NCI-H748 (cell line): ENCODE measurements around the gene TAS1R1.

Experiments used
- DNase-seq: peaks from one replicate; lab custom pipeline; 2025; ENCODE audit not compliant: unreplicated experiment; lab: John Stamatoyannopoulos, UW

The TAS1R1 gene

GRCh38 chr1:6570987-6571386 is 15.9 kb downstream of the TAS1R1 start:
- no peak for DNase-seq

GRCh38 chr1:6572653-6573383 is 17.7 kb downstream of the TAS1R1 start:
- no peak for DNase-seq

GRCh38 chr1:6574025-6574620 is 19.0 kb downstream of the TAS1R1 start:
- DNase-seq = no peak

GRCh38 chr1:6574818-6575217 is 19.7 kb downstream of the TAS1R1 start:
- DNase-seq = no peak

GRCh38 chr1:6577831-6578525 is 22.9 kb downstream of the TAS1R1 start:
- DNase-seq = no peak

- DNase-seq = no peak
Measured at GRCh38 chr1:6578624-6579373, 23.7 kb downstream of the TAS1R1 start.

- peak; percentile 96 for DNase-seq
Measured at GRCh38 chr1:6579374-6580118, 24.4 kb downstream of the TAS1R1 start, which contains the start of gene ZBTB48. TSS of gene ZBTB48 (plus strand) at chr1:6579994. CDS start at chr1:6580610, 616 bp downstream.

GRCh38 chr1:6580119-6580592 is 25.0 kb downstream of the TAS1R1 start:
- no peak for DNase-seq

- DNase-seq = no peak
Measured at GRCh38 chr1:6580593-6581409, 25.7 kb downstream of the TAS1R1 start.

- DNase-seq = no peak
Measured at GRCh38 chr1:6581561-6582305, 26.6 kb downstream of the TAS1R1 start.

- DNase-seq = no peak
Measured at GRCh38 chr1:6582370-6582769, 27.3 kb downstream of the TAS1R1 start.

GRCh38 chr1:6584126-6585080 is 29.3 kb downstream of the TAS1R1 start:
- no peak for DNase-seq

- DNase-seq = no peak
Measured at GRCh38 chr1:6585081-6585722, 30.1 kb downstream of the TAS1R1 start.

GRCh38 chr1:6585841-6586240 is 30.7 kb downstream of the TAS1R1 start:
- no peak for DNase-seq

GRCh38 chr1:6586404-6586816 is 31.3 kb downstream of the TAS1R1 start:
- DNase-seq = no peak

- no peak for DNase-seq
Measured at GRCh38 chr1:6587261-6588005, 32.3 kb downstream of the TAS1R1 start.
